Activated T-cell treated with anti-CD3 and anti-CD28 coated beads for 4 hours (primary cell): ENCODE results near the gene VARS1.

Experiments
- DNase-seq: peaks from one replicate; pipeline ENCODE4 v3.0.0-alpha.2; 2020

Gene VARS1

DNA sequence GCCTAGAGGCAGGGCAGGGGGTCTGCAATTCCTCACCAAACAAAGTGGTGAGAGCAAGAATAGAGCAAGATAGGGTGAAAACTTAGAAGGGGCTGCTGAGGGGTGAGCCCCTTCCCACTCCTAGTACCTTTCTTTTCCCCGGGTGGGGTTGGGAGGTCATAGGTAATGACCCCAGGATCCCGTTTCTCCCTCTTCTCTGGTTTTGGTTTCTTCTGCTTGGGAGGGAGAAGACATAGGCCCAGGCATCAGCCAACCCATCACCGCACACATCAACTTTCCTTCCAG lies 3.5 kb downstream of the VARS1 start:
- no peak for DNase-seq

DNA sequence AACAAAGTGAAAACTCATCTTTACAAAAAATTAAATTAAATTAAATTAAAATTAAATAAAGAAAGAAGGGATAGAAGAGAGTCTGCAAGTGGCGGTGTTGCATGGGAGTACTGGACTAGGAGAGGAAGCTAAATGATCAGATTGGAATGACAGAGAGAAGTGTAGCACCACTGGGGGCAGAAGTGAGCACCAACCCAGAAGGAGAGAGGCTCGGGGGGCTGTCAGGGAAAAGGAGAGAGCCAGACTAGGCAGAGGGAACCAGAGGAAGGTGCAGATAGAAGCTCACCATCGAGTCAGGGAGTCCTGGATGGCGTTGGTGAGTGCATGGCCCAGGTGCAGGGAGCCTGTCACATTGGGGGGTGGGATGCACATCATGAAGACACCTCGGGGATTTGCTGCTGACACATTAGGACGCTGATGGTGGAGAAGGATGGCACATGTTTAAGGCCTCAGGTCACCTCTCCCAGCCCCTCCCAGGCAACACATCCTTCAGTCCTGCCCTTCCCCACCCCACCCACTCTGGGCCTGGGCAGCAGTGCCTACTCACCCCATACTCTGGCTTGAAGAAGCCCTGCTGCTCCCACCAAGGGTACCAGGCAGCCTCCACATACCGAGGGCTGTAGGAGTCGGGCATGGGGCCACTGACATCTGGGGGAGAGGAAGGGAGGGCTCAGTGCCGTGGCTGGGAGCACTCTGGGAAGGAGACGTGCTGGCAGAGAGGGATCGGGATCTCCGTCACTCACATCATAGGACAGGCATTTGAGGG lies 4.0 kb downstream of the VARS1 start:
- no peak for DNase-seq

GRCh38 chr6:31785475-31785874 lies 10.1 kb downstream of the VARS1 start:
- DNase-seq, result no peak

DNA sequence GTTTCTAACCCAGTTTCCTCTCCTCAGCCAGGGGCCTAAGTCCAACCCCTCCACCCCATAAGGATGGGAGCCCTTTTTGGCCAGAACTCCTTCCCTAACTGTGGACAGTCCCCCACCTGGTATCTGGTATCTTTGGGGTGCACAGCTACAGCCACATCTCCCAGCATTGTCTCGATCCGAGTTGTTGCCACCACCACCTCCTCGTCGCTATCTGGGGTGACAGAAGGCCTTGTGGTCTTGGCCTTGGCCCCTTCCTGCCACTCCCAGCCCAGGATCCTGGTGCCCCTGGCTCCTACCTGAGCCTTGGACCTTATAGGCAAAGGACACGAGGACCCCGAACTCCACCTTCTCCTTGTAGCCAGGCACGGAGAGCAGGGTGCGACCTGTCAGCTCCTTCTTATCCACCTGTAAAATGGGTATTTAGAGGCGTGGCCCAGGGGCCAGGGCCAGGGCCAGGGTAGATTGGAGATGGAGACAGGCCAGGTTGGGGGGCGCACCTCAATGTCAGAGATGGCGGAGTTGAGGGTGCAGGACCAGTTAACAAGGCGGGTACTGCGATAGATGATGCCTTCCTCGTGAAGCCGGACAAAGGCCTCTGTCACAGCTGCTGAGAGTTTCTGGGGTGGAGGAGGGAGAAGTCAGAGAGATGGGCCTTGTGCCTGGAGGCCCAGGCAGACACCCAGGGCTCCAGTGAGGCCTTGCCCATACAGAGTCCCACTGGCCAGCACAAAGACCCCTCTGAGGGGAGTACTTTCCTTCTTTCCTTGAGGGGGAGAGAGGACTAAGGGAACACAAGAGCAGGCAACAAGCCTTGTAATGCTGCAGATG lies 11.2 kb downstream of the VARS1 start:
- no peak for DNase-seq

- DNase-seq, result no peak
Measured at GRCh38 chr6:31782126-31782855, 13.3 kb downstream of the VARS1 start.

GRCh38 chr6:31781244-31782125 lies 14.1 kb downstream of the VARS1 start:
- no peak for DNase-seq

DNA sequence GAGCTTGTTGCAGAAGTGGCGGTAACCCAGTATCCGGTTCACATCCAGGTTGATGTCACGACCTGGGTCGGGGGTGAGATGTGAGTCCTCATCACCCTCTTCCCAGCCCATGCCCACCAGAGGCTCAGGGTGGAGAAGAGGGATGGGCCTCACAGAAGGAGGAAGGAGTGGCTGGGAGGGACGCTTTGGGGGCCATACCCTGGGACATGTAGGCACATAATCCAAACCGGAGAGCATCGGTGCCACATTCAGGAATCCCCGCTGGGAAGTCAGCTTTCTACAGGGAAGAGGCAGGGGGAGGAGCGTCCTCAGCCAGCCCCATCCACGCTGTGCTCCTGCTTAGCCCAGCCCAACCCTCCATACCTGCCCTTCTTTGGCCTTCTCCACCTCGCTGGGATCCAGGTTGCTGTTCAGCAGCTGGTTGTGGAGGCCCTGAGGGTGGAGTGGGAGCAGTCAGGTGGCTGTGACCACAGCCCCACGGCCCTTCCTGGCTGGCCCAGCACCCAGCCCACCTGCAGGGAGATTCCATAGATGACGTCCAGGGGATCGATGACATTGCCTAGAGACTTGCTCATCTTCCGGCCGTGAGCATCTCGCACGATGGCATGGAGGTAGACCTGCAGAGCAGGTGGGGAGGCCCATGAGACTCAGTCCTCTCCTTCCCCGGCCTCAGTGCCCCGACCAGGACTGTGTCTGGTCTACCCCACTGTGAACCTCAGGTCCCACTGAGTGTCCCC lies 14.9 kb downstream of the VARS1 start:
- no peak for DNase-seq

DNA sequence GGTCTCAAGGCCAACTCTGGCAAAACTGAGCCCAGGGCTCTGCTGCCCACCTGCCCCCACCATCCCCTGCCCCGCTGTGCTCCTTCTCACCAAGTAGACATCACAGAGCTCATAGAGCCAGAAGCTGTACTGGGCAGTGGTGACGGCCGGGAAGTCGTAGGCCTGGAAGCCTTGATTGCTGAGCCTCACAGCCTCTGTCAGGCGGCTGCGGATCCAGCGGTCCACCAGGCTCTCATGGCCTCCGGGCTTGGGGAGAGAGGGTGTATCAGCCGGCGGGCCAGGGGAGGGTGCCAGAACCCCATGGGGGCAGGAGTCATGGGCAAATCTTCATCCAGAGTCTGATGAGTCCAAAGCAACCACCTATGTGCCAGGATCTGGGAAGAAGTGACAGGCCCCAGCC lies 15.6 kb downstream of the VARS1 start:
- no peak for DNase-seq

DNA sequence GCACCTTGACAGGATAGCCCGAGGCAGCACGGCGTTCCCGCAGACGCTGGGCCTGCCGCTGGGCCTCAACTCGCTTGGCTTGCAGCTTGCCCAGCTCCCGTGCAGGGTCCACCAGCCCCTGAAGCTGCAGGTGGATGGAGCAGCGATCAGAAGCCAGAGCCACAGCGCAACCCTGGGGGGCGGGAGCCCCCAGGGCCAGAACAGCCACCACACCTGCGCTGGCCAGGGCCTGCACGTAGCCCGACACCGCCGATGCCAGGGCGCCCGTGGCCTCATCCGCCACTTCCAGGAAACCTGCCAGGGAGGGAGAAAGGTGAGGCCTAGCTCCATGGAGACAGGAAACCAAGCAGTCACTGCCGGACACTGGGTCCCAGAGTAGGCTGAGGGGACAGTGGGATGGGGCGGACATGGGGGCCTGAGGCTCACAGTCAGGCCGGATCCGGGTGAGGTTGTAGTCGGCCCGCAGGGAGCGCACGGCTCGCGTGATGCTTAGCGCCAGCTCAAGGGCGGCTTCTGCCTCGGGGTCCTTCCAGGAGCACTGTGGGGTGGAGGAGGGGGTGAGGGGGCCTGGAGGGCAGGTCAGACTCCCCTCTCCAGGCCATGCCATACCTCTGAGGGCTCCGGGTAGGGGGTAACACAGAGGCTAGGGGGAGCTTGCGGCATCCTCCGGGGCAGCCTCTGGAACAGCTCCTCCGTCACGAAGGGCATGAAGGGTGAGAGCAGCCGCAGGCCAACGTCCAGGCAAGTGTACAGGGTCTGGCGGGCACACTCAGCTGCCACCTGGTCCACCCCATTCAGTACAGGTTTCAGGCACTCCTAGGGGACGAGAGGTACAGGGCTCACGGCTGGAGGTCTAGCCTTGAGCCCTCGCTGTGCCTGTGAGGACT lies 16.3 kb downstream of the VARS1 start:
- DNase-seq, result no peak

DNA sequence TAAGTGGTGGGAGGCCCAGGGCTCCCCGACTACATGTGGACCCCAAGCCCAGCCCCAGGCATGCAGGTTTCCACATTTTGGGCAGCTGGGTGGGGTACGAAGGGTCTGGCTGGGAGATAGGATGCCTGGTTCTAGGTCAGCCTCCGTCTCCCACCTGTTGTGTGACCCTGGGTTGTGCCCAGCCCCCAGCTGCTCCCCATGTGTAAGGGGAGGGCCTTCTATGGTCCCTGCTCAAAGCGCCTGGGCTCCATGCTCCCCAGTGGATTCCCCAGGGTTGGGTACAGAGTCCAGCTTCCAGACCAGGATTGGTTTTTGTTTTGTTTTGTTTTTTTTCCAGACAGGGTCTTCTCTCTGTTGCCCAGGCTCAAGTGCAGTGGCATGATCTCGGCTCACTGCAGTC lies 17.4 kb downstream of the VARS1 start:
- DNase-seq, result no peak

DNA sequence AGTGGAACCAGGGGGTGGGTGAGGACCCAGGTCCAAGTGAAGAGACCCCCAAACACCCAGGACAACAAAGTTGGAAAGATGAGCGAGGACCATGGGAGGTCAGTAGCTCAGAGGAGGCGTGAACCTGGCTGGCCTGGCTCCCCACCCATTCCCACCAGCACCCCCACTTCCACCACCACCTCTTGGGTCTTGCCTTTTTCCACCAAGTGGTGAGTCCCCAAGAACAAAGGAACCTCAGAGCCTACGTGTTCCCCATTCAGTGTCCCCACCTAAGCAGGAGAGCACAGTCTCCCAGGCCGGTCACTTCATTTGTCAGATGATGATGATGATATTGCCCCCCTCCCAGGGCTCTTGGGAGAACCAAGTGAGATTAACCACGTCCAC lies 17.9 kb downstream of the VARS1 start:
- no peak for DNase-seq

GRCh38 chr6:31776989-31777666 lies 18.4 kb downstream of the VARS1 start, which contains the start of gene VWA7:
VWA7 (minus strand) TSS chr6:31777328; CDS start chr6:31776779, 549 bp downstream.
- DNase-seq, result peak; percentile 65

DNA sequence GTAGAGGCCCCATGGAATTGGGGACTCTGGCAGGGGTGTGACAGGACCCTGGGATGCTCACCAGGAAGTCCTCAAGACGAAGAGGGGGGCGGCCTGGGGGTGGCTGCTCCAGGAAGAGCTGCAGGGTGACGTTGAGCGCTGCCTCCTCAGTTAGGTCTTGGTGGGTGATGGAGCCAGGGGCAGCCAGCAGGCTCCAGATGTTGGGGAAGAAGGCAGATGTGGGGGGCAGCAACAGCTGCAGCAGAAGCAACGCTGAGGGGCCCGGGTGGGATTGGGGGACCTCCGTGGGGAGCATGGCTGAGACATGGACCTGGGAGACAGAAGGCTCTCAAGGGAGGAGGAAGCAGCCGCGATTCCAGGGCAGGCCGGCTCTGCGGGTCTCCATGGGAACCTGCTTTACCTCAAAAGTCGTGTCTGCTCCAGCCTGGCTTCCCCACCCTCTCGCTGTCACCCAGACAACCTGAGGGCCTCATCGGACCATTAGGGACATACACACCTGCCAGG lies 19.0 kb downstream of the VARS1 start:
- no peak for DNase-seq

DNA sequence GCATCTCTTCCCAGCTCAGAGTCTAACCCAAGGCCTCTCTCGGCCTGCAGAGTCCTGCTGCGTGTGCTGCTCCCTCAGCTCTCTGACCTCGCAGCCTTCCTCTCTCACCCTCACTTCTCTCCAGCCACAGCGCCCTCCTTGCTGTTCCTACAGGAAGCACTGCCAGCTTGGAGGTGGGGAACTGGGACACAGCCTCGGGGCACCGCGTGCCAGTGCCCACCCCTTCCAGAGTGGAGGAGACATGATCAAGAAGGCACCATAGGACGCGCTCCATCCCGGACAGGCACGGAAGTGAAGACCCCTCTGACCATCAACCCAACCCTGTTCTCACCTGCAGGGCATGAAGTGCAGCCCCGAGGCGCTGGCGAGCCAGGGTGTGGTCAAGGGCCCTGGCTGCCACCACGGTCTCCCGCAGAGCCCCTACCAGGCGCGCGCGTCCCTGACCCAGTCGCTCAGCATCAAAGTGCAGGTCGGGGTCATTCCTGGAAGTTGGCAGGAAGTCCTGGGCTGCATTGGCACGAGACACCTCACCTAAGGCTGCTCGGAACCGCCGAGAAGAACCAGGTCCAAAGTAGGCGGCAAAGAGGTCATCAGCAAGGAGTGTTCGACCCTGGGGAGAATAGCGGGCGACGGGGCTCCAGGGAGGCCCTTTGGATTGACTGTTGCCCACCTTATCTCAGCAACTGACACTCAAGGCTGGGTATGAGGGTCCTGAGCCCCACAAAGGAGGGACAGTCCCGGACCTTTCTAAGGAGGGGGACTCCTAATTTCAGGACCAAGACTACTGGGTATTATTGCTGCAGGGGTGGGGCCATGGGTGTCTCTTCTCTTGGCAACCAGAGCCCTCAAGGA lies 19.7 kb downstream of the VARS1 start:
- no peak for DNase-seq

DNA sequence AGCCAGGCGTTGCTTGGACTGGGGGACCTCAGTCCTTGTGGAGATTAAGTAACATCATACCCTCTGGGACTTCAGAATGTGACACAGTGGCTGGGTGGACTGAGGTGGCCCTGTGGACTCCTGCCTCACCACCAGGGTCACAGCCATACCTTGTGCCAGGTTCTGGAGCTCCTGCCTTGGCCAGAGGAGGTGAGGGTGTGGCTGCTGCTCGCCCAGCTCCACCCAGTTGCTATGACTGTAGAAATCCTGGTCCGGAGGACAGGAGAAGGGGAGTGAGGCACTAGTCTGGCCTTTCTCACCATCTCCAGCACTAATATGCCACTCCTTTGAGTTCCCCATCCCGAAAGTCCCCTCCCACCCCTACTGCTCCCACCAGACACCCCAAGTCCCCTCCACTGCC lies 20.4 kb downstream of the VARS1 start:
- no peak for DNase-seq

DNA sequence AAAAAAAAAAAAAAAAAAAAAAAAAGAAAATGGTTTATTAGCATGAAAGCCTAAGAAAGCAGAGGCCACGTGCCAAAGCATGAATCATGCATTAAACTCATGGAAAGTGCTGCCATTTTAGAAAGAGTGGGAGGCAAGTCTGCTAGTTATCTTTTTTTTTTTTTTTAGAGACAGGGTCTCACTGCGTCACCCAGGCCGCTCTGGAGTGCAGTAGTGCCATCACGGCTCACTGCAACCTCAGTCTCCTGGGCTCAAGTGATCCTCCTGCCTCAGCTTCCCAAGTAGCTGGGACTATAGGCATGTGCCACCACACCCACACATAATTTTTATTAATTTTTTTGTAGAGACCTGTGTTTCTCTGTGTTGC lies 23.6 kb downstream of the VARS1 start:
- DNase-seq, result peak; percentile 32

DNA sequence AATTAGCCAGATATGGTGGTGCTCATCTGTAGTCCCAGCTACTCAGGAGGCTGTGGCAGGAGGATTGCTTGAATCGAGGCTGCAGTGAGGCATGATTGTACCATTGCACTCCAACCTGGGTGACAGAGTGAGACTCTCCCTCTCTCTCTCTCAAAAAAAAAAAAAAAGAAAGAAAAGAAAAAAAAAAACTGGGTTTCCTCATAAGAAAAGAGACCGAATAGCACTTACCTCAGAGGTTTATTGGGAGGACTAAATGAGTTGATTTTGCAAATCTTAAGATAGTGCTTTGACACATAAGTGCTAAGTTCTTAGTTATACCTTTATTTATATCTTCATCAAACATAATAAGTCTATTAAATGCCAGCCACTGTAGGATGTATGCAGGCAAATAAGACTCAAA lies 24.7 kb downstream of the VARS1 start:
- no peak for DNase-seq

DNA sequence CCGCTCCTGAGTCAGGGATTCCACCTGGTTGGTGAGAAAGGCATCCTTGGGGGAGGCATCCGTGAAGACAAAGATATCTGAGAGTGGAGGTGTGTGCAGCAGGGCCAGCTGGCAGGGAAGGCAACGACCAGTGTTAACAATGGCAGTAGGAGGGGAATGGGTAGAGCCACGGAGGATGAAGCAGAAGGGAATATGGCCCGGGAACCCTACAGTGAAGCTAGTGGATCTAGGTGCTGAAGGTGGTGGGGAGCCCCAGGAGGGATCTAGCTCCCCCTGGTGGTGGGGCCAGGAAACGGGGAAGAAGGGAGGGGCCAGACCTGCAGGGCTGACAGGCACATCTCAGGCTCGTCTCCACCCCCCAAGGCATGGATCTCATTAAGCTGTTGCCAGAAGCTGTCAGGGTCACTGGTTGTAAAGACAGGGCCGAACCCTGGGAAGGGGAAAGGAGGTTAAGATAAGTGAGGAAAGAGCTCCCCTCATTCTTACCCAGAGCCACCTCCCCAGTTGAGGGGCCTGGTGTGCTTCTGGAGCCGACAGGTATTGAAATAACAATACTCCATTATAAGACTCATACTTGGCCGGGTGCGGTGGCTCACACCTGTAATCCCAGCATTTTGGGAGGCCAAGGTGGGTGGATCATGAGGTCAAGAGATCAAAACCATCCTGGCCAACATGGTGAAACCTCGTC lies 25.7 kb downstream of the VARS1 start:
- DNase-seq, result peak; percentile 69
